IPS DF 6.9 (cell line): ENCODE data around the gene ULK3.

Experiments used
- DNase-seq: peaks from one replicate; pipeline ENCODE4 v3.0.0-alpha.2; 2013; ENCODE audit warnings: low read depth, low spot score
- H3K27ac ChIP-seq: one replicate; pipeline ENCODE4 v1.5.1; 2013; ENCODE audit warnings: low read length, control low read depth
- H3K27me3 ChIP-seq: 2 replicates; pipeline ENCODE4 v1.6.1; 2013; ENCODE audit warnings: mild to moderate bottlenecking, low read length; ENCODE audit not compliant: control insufficient read depth, insufficient read depth
- H3K36me3 ChIP-seq: 2 replicates; pipeline ENCODE4 v1.6.1; 2013; ENCODE audit warnings: low read length; ENCODE audit not compliant: control insufficient read depth, insufficient read depth
- H3K4me1 ChIP-seq: 2 replicates; pipeline ENCODE4 v1.6.1; 2013; ENCODE audit warnings: low read length; ENCODE audit not compliant: control insufficient read depth, insufficient read depth
- H3K4me3 ChIP-seq: 2 replicates; pipeline ENCODE4 v1.5.1; 2013; ENCODE audit warnings: mild to moderate bottlenecking, low read length
- H3K9me3 ChIP-seq: 2 replicates; pipeline ENCODE4 v1.6.1; 2013; ENCODE audit warnings: low read length, inconsistent platforms; ENCODE audit not compliant: control insufficient read depth, insufficient read depth
- WGBS: extraction: QIAGEN DNeasy Blood & Tissue Kit; methylation state at CpG from one replicate; pipeline ENCODE4 v1.1.7; 2013; ENCODE audit warnings: mixed read lengths, missing lambda C conversion rate; ENCODE audit not compliant: insufficient read length, insufficient coverage; 5-methylcytosine and 5-hydroxymethylcytosine counted together

The ULK3 gene

GRCh38 chr15:74841891-74842373, 1.0 kb downstream of the ULK3 start:
- H3K36me3 ChIP-seq: peaks cover 4% of the 10 kb centered on the region
- no peak for DNase-seq
- H3K27me3 ChIP-seq: no peaks in the 10 kb centered on the region
- H3K9me3 ChIP-seq: no peaks in the 10 kb centered on the region
- no peak overlapping the region for H3K27ac ChIP-seq
- no CpG with 5 or more reads among the region's 14 CpGs for WGBS
- no peak overlapping the region; the same call in 1 of the 2 replicates for H3K4me3 ChIP-seq
- H3K4me1 ChIP-seq: no peaks in the 10 kb centered on the region

GRCh38 chr15:74840851-74841775, 1.8 kb downstream of the ULK3 start:
- H3K4me1 ChIP-seq: no peaks in the 10 kb centered on the region
- H3K36me3 ChIP-seq: peaks cover 4% of the 10 kb centered on the region
- no CpG with 5 or more reads among the region's 9 CpGs for whole genome bisulfite sequencing
- no peak overlapping the region for H3K4me3 ChIP-seq
- H3K9me3 ChIP-seq: no peaks in the 10 kb centered on the region
- H3K27me3 ChIP-seq: no peaks in the 10 kb centered on the region
- no peak for DNase-seq
- no peak overlapping the region for H3K27ac ChIP-seq

GRCh38 chr15:74839526-74840395, 3.2 kb downstream of the ULK3 start:
- H3K27me3 ChIP-seq: no peaks in the 10 kb centered on the region
- no peak for DNase-seq
- H3K4me3 ChIP-seq: no peak overlapping the region
- no CpG with 5 or more reads among the region's 31 CpGs for WGBS
- no peaks in the 10 kb centered on the region for H3K9me3 ChIP-seq
- peaks cover 4% of the 10 kb centered on the region for H3K36me3 ChIP-seq
- no peak overlapping the region for H3K27ac ChIP-seq
- H3K4me1 ChIP-seq: peaks cover 2% of the 10 kb centered on the region

- WGBS: no CpG with 5 or more reads among the region's 11 CpGs
- H3K4me1 ChIP-seq: peaks cover 4% of the 10 kb centered on the region
- no peaks in the 10 kb centered on the region for H3K9me3 ChIP-seq
- no peaks in the 10 kb centered on the region for H3K27me3 ChIP-seq
- H3K36me3 ChIP-seq: peaks cover 4% of the 10 kb centered on the region
- DNase-seq: no peak
- H3K27ac ChIP-seq: no peak overlapping the region
- no peak overlapping the region for H3K4me3 ChIP-seq
Observed at GRCh38 chr15:74838746-74839525, 4.0 kb downstream of the ULK3 start.

GRCh38 chr15:74838137-74838516, 4.8 kb downstream of the ULK3 start:
- Histone ChIP-seq H3K4me3 (no peak overlapping the region), H3K4me1 (peaks cover 4% of the 10 kb centered on the region)
- no CpG with 5 or more reads among the region's 10 CpGs for WGBS

GRCh38 chr15:74837482-74838136, 5.3 kb downstream of the ULK3 start:
- Histone ChIP-seq H3K4me3 (no peak overlapping the region), H3K36me3 (peaks cover 4% of the 10 kb centered on the region), H3K27me3 (no peaks in the 10 kb centered on the region), H3K9me3 (no peaks in the 10 kb centered on the region), H3K4me1 (peaks cover 4% of the 10 kb centered on the region), H3K27ac (no peak overlapping the region)
- no CpG with 5 or more reads among the region's 15 CpGs for WGBS
- no peak for DNase-seq

More at GRCh38 chr15:74838137-74838516, 4.8 kb downstream of the ULK3 start:
- Histone ChIP-seq H3K36me3 (peaks cover 4% of the 10 kb centered on the region), H3K27ac (no peak overlapping the region), H3K9me3 (no peaks in the 10 kb centered on the region), H3K27me3 (no peaks in the 10 kb centered on the region)
- no peak for DNase-seq

- no peak for DNase-seq
- WGBS: no CpG with 5 or more reads among the region's 7 CpGs
- no peak overlapping the region for H3K4me3 ChIP-seq
- H3K4me1 ChIP-seq: peaks cover 4% of the 10 kb centered on the region
- no peaks in the 10 kb centered on the region for H3K27me3 ChIP-seq
- H3K36me3 ChIP-seq: peaks cover 4% of the 10 kb centered on the region
- no peak overlapping the region for H3K27ac ChIP-seq
- no peaks in the 10 kb centered on the region for H3K9me3 ChIP-seq
Observed at GRCh38 chr15:74836846-74837245, 6.1 kb downstream of the ULK3 start.

- no peak overlapping the region for H3K4me3 ChIP-seq
- WGBS: no CpG with 5 or more reads among the region's 5 CpGs
Observed at GRCh38 chr15:74835312-74835823, 7.6 kb downstream of the ULK3 start.

GRCh38 chr15:74833376-74834107, 9.4 kb downstream of the ULK3 start:
- Histone ChIP-seq H3K27me3 (no peaks in the 10 kb centered on the region), H3K27ac (no peak overlapping the region), H3K4me1 (peaks cover 4% of the 10 kb centered on the region), H3K4me3 (no peak overlapping the region), H3K9me3 (no peaks in the 10 kb centered on the region), H3K36me3 (peaks cover 3% of the 10 kb centered on the region)
- DNase-seq: no peak
- WGBS: no CpG with 5 or more reads among the region's 12 CpGs

More at GRCh38 chr15:74835312-74835823, 7.6 kb downstream of the ULK3 start:
- no peaks in the 10 kb centered on the region for H3K9me3 ChIP-seq
- no peak overlapping the region for H3K27ac ChIP-seq
- peaks cover 4% of the 10 kb centered on the region for H3K4me1 ChIP-seq
- H3K36me3 ChIP-seq: peaks cover 4% of the 10 kb centered on the region
- no peaks in the 10 kb centered on the region for H3K27me3 ChIP-seq
- peak; percentile 66 for DNase-seq
